Neuron (in vitro differentiated cells): ENCODE results near the gene AADAT.

Experiments used
- H2AFZ ChIP-seq: one replicate; pipeline ENCODE4 v1.6.1; 2013; ENCODE audit warnings: low read depth, mild to moderate bottlenecking, inconsistent platforms, low read length, moderate library complexity
- H3K27me3 ChIP-seq: one replicate; pipeline ENCODE4 v1.6.1; 2013; ENCODE audit warnings: low read length; ENCODE audit not compliant: insufficient read depth
- H3K36me3 ChIP-seq: one replicate; pipeline ENCODE4 v1.6.1; 2013; ENCODE audit warnings: low read length; ENCODE audit not compliant: insufficient read depth
- H3K4me1 ChIP-seq: one replicate; pipeline ENCODE4 v1.6.1; 2013; ENCODE audit warnings: low read length; ENCODE audit not compliant: insufficient read depth
- H3K4me3 ChIP-seq: 2 replicates; pipeline ENCODE4 v1.5.1; 2013; ENCODE audit warnings: mild to moderate bottlenecking, low read length, moderate library complexity
- H3K9me3 ChIP-seq: one replicate; pipeline ENCODE4 v1.6.1; 2013; ENCODE audit warnings: low read length

AADAT gene

DNA sequence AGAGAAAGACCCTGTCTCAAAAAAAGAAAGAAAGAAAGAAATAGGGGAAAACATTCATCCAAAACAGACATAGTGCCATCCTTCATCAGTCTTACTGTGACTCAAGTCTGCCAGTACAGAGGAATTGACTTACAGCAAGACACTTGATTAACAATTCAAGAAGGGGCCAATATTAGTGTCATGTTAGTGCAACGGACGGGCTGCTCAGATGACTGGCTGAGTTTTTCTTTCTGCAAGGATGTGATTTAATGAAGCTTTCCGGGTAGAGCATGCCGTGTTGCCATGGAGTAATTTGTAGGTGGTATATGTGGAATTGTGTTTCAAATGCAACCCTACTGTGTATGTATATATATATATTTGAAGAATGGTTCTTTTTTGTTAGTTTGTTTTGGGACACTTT, 51.0 kb downstream of the AADAT start:
- Histone ChIP-seq H3K27me3 (no peaks in the 10 kb centered on the region), H3K4me3 (no peak overlapping the region), H2AFZ (no peak overlapping the region), H3K9me3 (no peaks in the 10 kb centered on the region), H3K36me3 (no peaks in the 10 kb centered on the region), H3K4me1 (peaks cover 6% of the 10 kb centered on the region)

DNA sequence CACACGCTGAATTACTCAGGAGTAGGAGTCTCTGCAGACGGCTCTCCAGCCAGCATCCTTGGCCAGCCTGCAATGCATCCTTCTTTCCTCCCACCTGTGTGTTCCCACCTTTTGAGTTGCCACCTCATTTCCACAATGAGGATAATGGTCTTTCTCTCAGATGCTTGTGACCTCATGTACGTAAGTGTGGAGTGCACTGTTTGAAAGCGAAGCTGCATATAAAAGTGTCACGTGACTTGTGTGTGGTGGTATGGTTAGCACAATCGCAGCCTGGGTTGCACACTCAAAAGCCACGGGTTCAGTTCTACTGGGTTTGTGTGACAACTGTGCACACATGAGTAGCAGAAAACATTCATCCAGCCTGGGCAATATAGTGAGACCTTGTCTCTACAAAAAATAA, 51.5 kb downstream of the AADAT start:
- peaks cover 6% of the 10 kb centered on the region for H3K4me1 ChIP-seq
- no peaks in the 10 kb centered on the region for H3K36me3 ChIP-seq
- H3K4me3 ChIP-seq, result no peak overlapping the region
- H2AFZ ChIP-seq, result no peak overlapping the region
- no peaks in the 10 kb centered on the region for H3K9me3 ChIP-seq
- no peaks in the 10 kb centered on the region for H3K27me3 ChIP-seq

DNA sequence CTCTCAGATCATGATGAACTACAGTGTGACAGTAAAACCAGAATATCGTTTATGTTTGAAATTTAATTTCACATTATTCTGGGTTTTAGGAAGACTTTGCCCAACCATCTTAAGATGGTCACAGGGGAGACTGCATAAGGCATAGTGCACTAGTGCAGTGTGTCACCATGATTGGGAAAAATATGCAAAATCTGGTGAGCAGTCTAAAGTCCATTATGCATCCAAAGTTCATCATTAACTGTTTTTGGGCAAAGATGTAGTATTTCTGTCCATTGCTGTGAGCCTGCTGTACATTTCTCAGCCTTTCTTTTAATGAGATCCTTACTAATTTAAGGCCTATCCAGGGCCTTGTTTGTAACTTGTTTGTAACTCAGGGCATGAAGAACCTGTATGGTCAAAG, 52.3 kb downstream of the AADAT start:
- Histone ChIP-seq H3K4me3 (no peak overlapping the region), H3K9me3 (no peaks in the 10 kb centered on the region), H3K4me1 (peaks cover 6% of the 10 kb centered on the region), H2AFZ (no peak overlapping the region), H3K27me3 (no peaks in the 10 kb centered on the region), H3K36me3 (no peaks in the 10 kb centered on the region)

DNA sequence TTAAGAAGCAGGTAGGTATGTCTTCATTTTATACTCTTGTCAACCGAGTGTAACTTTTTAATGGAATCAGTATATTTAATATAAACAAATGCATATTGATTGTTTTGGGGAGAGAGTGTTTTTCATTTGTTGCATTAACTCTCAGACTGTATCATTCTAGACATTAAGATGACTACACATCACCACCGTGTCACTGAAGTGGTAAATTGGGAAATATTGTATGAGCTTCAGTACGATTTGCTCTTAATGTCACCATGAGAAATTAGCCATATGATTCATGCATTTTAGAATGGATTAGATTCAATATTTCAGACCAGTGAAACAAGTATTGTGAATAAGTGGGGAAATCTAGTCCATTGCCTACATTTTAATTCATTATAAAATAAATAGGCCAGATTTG, 53.9 kb downstream of the AADAT start:
- Histone ChIP-seq H3K4me3 (no peak overlapping the region), H3K9me3 (no peaks in the 10 kb centered on the region), H3K36me3 (no peaks in the 10 kb centered on the region), H2AFZ (no peak overlapping the region), H3K27me3 (no peaks in the 10 kb centered on the region), H3K4me1 (peaks cover 6% of the 10 kb centered on the region)

DNA sequence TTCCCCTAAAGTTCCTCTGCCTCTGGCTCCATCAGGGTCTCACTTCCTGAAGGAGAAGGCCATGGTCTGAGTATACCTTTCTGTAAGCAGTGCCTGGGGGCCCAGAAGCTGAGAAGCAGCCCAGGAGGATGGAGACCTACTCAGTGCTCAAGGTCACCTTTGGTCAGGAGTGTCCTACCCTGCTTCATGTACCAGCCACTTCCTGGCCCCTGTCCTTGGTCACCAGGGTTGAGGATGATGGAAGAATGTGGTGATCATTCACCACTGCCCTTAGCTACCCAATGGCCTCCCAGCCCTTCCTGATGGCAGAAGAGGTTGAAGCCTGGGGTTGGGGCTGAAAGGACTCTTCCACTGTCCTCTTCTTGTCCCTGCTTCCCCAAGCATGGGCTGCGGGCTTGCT, 54.5 kb downstream of the AADAT start:
- H2AFZ ChIP-seq, result no peak overlapping the region
- peaks cover 6% of the 10 kb centered on the region for H3K4me1 ChIP-seq
- no peaks in the 10 kb centered on the region for H3K27me3 ChIP-seq
- no peaks in the 10 kb centered on the region for H3K36me3 ChIP-seq
- H3K4me3 ChIP-seq, result no peak overlapping the region
- no peaks in the 10 kb centered on the region for H3K9me3 ChIP-seq

DNA sequence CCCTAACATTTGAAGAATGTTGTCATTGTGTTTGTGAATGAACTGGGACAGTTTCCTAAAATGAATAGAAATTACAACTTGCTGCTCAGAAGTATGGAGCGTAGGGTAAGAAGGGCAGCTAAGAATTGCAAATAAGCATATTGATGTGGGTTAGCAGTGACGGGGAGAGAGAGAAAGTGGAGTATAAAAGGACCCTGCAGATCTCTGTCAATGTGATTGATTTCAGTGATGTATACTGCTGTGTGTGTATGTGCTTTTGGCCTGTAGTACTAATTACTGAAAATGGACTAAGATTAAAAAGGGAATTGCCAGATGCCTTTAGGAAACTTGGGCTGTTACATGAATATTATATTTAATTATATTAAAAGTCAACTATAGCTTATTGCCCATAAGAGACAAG, 55.8 kb downstream of the AADAT start:
- Histone ChIP-seq H3K36me3 (no peaks in the 10 kb centered on the region), H3K27me3 (no peaks in the 10 kb centered on the region), H3K4me1 (peaks cover 6% of the 10 kb centered on the region), H3K4me3 (no peak overlapping the region), H2AFZ (no peak overlapping the region), H3K9me3 (no peaks in the 10 kb centered on the region)

DNA sequence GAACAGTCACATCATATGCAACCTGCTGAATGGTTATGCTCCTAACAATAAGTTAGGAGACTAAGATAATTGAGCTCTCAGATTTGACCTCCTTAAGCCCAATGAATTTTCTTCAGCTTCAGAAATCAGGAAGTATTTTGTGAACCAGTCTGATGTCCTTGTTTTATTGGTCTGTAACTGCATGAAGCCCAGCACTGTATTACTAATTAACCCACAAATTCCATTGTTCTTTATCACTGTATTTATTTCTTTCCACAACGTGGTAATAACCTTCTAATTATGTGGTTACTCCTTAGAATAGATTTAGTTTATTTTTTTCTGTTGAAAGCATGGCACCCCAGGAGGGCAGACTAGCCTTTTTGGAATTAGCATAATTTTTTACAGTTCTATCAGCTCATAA, 59.6 kb downstream of the AADAT start:
- Histone ChIP-seq H3K27me3 (peaks cover 4% of the 10 kb centered on the region), H2AFZ (no peak overlapping the region), H3K4me3 (no peak overlapping the region), H3K4me1 (peaks cover 10% of the 10 kb centered on the region), H3K9me3 (no peaks in the 10 kb centered on the region), H3K36me3 (no peaks in the 10 kb centered on the region)

DNA sequence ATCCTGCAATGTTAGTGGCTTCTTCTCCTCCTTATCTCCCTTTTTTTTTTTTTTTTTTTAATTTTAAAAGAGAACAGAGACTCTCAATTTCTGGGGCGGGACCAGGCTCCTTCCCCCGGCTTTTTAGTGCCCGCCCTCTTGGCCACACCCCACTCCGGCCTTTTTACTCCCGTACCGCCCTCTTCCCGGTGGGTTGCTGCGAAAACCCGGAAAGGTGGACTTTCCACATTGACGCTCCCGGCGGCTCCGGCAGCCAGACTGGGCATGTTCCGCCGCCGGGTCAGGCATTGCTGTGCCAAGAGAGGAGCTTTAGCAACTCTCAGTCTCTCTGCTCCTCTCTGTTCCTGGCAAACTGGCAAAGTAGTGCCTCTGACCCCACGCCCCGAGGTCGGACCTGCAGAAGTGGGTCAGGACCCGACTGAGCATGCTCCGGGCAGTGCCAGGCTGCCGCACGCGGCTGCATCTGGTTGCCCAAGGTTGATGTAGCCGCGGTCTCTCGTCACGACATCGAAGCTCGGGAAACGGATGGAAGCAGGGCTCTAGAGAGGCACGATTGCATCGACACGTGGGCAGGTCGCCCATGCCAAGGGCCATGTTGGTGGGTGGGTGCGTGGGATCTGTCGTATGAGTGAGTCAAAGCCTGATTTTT, 62.5 kb downstream of the AADAT start:
- H3K4me3 ChIP-seq, result peak overlapping the region; percentile 72
- peaks cover 5% of the 10 kb centered on the region for H3K4me1 ChIP-seq
- no peaks in the 10 kb centered on the region for H3K9me3 ChIP-seq
- H3K27me3 ChIP-seq, result peaks cover 4% of the 10 kb centered on the region
- peak overlapping the region; percentile 67 for H2AFZ ChIP-seq
- H3K36me3 ChIP-seq, result no peaks in the 10 kb centered on the region

DNA sequence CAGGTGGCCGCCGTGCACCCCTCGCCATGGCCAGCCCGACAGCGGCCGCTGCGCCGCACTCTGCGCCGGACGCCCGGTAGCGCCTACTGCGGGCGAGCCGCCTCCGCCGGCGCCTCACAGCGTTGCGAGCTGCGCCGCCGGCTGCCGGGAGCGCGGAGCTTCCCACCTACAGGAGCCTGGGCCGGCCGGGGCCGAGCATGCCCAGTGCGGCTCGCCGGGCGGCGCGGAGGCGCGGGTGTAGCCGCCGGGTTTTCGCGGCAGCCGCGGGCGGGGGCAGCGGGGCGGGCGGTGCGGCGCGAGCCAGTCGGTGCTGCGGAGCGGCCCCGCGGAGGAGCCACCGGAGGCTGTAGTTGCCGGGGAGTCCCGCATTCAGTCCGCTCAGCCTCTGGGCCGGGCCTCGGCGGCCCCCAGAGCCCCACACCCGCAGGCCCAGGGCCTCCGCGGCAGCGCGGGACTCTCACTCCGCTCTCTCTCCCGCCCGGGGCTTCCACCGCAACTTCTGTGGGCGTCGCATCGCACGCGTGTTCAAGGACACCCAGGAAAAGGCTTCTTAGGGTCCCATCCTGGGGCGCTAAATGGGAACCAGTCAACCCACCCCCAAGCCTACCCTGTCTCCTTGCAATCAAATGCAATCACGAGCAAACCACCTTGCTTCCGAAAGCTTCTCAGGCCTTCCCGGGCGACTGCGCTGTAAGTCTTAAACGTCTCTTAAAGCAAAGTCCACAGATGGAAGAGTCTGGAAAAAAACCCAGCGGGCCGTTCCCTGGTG, 63.3 kb downstream of the AADAT start, which contains the start of gene MFAP3L:
MFAP3L (minus strand) TSS at position 143 of the 769 bp plus-strand sequence. CDS start 20,518 bp downstream, outside the sequence.
- H3K4me1 ChIP-seq, result peaks cover 5% of the 10 kb centered on the region
- peak within 1 kb of the TSS; percentile 98 for H2AFZ ChIP-seq
- H3K4me3 ChIP-seq, result peak within 1 kb of the TSS; percentile 72
- no peaks in the 10 kb centered on the region for H3K36me3 ChIP-seq
- no peaks in the 10 kb centered on the region for H3K9me3 ChIP-seq
- H3K27me3 ChIP-seq, result peaks cover 4% of the 10 kb centered on the region

DNA sequence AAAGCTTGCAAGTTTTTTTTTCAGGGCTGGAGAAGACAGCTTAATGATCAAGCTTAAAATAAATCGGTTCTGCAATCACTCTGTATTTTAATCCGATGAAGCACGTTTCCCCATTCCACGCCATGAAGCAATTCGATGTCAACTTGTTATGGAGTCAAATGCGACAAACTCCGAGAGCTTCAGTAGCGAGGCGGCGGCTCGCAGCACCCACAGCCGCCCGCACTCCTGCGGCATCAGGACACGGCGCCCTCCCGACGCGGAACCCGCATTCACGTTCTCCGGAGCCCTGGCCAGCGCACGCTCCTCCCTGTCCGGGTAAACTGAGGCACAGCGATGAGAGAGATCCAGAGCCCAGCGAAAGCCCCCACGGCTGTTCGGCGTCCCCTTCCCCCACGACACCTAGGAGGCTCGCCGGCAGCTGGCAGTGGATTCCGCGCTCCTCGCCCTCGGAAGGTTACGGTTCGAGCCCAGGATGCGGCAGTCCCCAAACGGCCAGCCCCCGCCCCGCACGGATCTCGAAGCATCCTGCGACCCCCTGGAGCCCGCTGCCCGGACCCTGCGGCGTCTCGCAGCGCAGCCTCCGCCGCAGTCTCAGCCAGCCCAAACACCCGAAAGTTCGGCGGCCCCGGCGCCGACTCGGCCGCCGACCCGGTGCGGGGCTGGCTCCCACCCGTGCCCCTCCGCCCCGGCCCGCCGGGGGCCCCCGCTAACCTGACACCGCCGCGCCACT, 64.1 kb downstream of the AADAT start:
- H3K9me3 ChIP-seq, result no peaks in the 10 kb centered on the region
- peaks cover 5% of the 10 kb centered on the region for H3K4me1 ChIP-seq
- H3K36me3 ChIP-seq, result no peaks in the 10 kb centered on the region
- H3K4me3 ChIP-seq, result peak overlapping the region; percentile 72
- peaks cover 4% of the 10 kb centered on the region for H3K27me3 ChIP-seq
- peak overlapping the region; percentile 98 for H2AFZ ChIP-seq

DNA sequence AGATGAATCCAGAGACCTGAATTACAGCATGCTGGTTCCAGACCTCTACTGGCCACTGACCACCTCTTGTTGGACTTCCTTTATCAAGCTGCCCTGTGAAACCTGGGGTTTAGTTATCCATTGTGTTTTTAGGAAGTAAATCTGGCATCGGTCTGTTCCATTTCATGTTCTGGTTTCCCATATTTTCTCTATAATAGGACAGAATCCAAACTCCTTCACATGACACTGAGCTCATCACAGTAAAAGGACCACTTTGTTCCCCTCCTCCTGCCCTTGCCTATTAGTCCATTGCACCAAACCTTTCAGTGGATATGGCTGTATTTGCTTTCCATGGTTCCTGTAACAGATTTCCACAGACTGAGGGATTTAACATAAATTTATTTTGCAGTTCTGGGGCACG, 67.5 kb downstream of the AADAT start:
- H3K27me3 ChIP-seq, result peaks cover 4% of the 10 kb centered on the region
- H3K9me3 ChIP-seq, result no peaks in the 10 kb centered on the region
- H3K4me3 ChIP-seq, result no peak overlapping the region
- no peaks in the 10 kb centered on the region for H3K36me3 ChIP-seq
- H2AFZ ChIP-seq, result no peak overlapping the region
- H3K4me1 ChIP-seq, result no peaks in the 10 kb centered on the region

DNA sequence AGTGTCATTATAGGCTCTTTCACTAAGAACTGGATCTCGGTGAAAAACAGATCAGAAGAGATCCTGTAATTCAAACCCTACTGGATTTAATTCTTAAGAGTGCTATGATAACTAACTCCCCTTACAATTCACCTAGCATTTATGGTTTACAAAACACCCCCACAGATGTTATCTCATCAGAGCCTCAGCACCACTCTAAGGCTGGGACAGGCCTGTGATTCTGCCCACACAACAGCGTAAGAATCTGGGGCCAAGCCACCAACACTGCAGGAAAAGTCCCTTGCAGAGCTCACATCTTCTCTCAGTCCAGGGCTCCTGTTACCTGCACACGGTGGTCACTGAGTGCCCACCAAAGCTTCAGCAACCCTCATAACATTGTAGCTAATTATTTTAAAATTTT, 72.5 kb downstream of the AADAT start:
- no peaks in the 10 kb centered on the region for H3K9me3 ChIP-seq
- H3K4me1 ChIP-seq, result no peaks in the 10 kb centered on the region
- no peaks in the 10 kb centered on the region for H3K27me3 ChIP-seq
- no peaks in the 10 kb centered on the region for H3K36me3 ChIP-seq
- no peak overlapping the region for H3K4me3 ChIP-seq
- no peak overlapping the region for H2AFZ ChIP-seq

DNA sequence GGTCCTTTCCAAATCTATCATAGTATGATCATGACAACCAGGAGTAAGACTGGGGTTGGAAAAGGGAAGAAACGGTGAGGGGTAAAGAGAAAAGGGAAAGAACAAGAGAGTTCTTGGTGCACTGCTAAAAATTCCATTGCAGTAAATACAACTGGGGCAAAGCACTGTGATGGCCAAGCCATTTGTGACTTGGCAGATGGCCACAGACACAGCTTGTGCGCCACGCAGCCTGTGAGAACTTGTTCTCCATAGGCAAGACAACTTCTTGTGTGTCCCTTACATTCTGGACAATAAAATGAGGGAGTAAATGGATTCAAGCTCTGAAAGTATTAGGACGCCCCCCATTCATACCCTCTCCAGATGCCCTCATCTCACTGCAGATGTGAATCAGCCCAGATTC, 74.5 kb downstream of the AADAT start:
- no peaks in the 10 kb centered on the region for H3K36me3 ChIP-seq

More for the DNA sequence above, 74.5 kb downstream of the AADAT start:
- Histone ChIP-seq H3K4me1 (no peaks in the 10 kb centered on the region), H3K27me3 (no peaks in the 10 kb centered on the region), H3K4me3 (no peak overlapping the region), H2AFZ (no peak overlapping the region), H3K9me3 (no peaks in the 10 kb centered on the region)
